Psoas muscle (tissue), 8 donors: ENCODE measurements around the gene EML4. TPM values are rescaled to one million over a fixed set of nuclear protein-coding genes. Genes with fewer than 3 reads are reported as not detected.
A peak's percentile ranks its signal among the peaks of the same experiment; 100 is the strongest.

Source experiments
- ATAC-seq, 4 donors: fragments of 200-7000 bp; cut with Tn5 transposase; one replicate each; pipeline ENCODE4 v1.9.1; 2020; ENCODE audit warnings: moderate library complexity in 3 of 4, mild to moderate bottlenecking in 2 of 4
- DNase-seq, 2 donors: peaks; one replicate each; pipeline ENCODE4 v3.0.0-alpha.2; 2020
- H3K27ac ChIP-seq: fragments of 200-600 bp; one replicate; pipeline ENCODE4 v1.8.0; 2022
- H3K27me3 ChIP-seq, 3 donors: fragments of 200-600 bp in 1 of 3; one replicate each; pipeline versions ENCODE4 v1.6.1 to v1.8.0; 2013 to 2022; ENCODE audit warnings: low read length in 2 of 3, mild to moderate bottlenecking in 2 of 3, moderate library complexity in 1 of 3; ENCODE audit not compliant: insufficient read depth in 3 of 3
- H3K36me3 ChIP-seq, 2 donors: fragments of 200-600 bp in 1 of 2; one replicate each; pipeline versions ENCODE4 v1.6.1 to v1.8.0; 2013 to 2022; ENCODE audit warnings: low read depth in 1 of 2, mild to moderate bottlenecking in 1 of 2, moderate library complexity in 1 of 2; ENCODE audit not compliant: insufficient read depth in 1 of 2
- H3K4me1 ChIP-seq: fragments of 200-600 bp; one replicate; pipeline ENCODE4 v1.8.0; 2022
- H3K4me3 ChIP-seq: fragments of 200-600 bp; one replicate; pipeline ENCODE4 v1.8.0; 2022; ENCODE audit warnings: mild to moderate bottlenecking
- H3K9me3 ChIP-seq: fragments of 200-600 bp; one replicate; pipeline ENCODE4 v1.8.0; 2022
- WGBS, 3 donors: extraction: QIAGEN DNeasy Blood & Tissue Kit; methylation state at CpG; one replicate each; pipeline versions ENCODE4 v1.1.6 to v1.1.7; 2013; 5-methylcytosine and 5-hydroxymethylcytosine counted together
- intact Hi-C, 2 donors: fragments of 100-400 bp; cut with DNase I; formaldehyde crosslinking; loops; one replicate each; pipeline versions ENCODE4 v1.11.0 to v1.14.2; 2022
- polyA plus RNA-seq, 3 donors: library from polyadenylated mRNA; stranded (reverse); fragments of 200-250 nt; gene quantifications; one replicate each; pipeline ENCODE4 v1.2.3, GENCODE V29; 2013
- total RNA-seq, 4 donors: library from RNA; stranded (reverse); fragmentation: NEBNext Ultra II Directional in 2 of 4; extraction: Animal tissue kit (Norgen Biotek cat#: 25700) in 2 of 4; gene quantifications; one replicate each; pipeline versions ENCODE4 v1.2.1 to v1.2.4, GENCODE V29; 2021 to 2023
- TF ChIP-seq, protein P1 (sequence below): fragments of 200-600 bp; IDR thresholded peaks from one replicate; pipeline ENCODE4 v1.8.0; 2022; ENCODE audit warnings: antibody characterized with exemption
- donor health status: healthy with polysubstance abuse.
- donor health status: DM: no; HTN: no; CAD: no; lungs with moderate emphysema.
- donor health status: Bipolar disorder and iron deficiency.
- donor health status: healthy.
- donor health status: DM: yes; HTN: yes; CAD: no.
- donor health status: DM: no; HTN: no; CAD: no.
- donor health status: DM: no; HTN: no; CAD: no.
- donor health status: DM: yes; HTN: yes; CAD: no.

EML4 gene
- total and polyA plus RNA-seq, 7 donors = 2.7 to 8.9 (median 5.0) TPM

DNA sequence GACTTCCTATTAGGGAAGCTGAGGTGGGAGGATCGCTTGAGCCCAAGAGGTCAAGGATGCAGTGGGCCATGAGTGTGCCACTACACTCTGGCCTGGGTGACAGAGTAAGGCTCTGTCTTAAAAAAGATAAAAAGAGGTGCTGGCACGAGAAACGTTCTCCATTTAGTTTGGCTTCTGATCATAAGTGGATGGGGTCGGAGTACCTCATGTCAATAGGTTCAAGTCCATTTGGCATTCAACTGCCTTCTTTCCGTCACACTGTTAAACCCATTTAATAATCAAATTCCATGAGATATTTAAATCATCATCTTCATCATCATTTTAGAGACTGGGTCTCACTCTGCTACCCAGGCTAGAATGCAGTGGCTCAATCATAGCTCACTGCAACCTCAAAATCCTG lies 182.7 kb downstream of the EML4 start:
- DNase-seq (no peak), ATAC-seq (no peak)
- Histone ChIP-seq H3K36me3 (peaks cover 3 to 21% of the 10 kb centered on the region in 2 donors), H3K4me1 (peaks cover 9% of the 10 kb centered on the region), H3K9me3 (no peaks in the 10 kb centered on the region), H3K4me3 (no peak overlapping the region), H3K27ac (no peak overlapping the region), H3K27me3 (no peaks in the 10 kb centered on the region)
- TF ChIP-seq, protein P1, sequence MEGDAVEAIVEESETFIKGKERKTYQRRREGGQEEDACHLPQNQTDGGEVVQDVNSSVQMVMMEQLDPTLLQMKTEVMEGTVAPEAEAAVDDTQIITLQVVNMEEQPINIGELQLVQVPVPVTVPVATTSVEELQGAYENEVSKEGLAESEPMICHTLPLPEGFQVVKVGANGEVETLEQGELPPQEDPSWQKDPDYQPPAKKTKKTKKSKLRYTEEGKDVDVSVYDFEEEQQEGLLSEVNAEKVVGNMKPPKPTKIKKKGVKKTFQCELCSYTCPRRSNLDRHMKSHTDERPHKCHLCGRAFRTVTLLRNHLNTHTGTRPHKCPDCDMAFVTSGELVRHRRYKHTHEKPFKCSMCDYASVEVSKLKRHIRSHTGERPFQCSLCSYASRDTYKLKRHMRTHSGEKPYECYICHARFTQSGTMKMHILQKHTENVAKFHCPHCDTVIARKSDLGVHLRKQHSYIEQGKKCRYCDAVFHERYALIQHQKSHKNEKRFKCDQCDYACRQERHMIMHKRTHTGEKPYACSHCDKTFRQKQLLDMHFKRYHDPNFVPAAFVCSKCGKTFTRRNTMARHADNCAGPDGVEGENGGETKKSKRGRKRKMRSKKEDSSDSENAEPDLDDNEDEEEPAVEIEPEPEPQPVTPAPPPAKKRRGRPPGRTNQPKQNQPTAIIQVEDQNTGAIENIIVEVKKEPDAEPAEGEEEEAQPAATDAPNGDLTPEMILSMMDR = no peak
- intact Hi-C loops = no loop called here
- 87 to 94% (median 93%) methylated on average over 5 of the region's 5 CpGs for WGBS, 3 donors

DNA sequence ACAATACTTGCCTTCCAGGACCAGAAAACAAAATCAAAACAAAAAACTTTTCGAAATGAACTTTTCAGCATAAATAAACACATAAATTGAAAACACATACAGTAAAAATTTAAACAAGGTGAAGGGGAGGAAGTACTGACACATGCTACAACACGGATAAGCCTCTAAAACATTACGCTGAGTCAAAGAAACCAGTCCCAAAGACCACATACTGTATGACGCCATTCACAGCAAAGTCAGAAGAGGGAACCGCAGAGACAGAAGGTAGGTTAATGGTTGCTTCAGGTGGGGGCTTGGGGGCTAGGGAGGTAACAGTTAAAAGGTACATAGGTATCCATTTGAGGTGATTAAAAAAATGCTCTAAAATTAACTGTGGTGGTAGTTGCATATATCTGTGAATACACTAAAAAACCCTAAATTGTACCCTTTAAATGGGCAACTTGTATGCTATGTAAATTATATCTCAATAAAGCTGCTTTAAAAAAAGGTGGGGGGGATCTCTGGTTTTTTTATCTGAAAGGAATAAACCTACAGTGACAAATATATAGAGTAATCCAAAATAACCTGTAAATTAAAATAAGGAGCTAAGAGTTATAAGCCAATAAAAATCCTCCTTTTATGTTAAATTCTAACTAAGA lies 184.8 kb downstream of the EML4 start:
- H3K4me3 ChIP-seq = no peak overlapping the region
- H3K9me3 ChIP-seq = no peaks in the 10 kb centered on the region
- H3K36me3 ChIP-seq = peaks cover 3 to 21% of the 10 kb centered on the region in 2 donors
- H3K27me3 ChIP-seq = no peaks in the 10 kb centered on the region
- intact Hi-C loops = no loop called here
- ATAC-seq (no peak), DNase-seq (no peak)
- H3K27ac ChIP-seq = no peak overlapping the region
- 84 to 94% (median 86%) methylated on average over 5 of the region's 5 CpGs for WGBS, 3 donors
- TF ChIP-seq, protein P1 = no peak
- peaks cover 29% of the 10 kb centered on the region for H3K4me1 ChIP-seq

DNA sequence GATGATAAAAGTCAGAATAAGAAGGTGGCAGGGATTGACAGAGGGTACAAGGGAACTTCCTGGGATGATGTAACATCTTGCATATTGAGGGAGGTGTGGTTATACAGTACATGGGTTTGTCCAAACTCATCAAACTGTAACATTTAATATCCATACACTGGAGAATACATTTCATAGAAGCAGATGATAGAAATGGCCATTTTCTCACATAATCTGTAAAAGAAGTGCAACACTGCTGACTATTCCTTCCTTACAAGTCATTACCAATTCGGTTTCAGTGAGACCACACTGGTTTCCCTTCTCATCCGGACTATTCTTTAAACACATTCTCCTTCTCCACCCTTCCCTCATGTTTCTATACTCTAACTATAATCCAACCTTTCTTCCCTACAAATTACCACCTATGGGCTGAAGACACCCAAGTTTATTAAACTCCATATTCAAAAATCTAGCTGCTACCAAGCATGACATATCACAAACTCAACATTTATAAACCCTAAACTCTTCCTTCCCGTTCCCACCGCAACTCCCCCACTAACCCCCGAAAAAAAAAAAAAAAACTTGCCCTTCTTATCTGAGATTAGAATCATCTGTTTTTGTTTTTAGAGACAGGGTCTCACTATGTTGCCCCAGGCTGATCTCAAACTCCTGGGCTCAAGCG lies 190.3 kb downstream of the EML4 start:
- Histone ChIP-seq H3K27me3 (no peaks in the 10 kb centered on the region), H3K4me1 (peaks cover 39% of the 10 kb centered on the region), H3K36me3 (no peaks in the 10 kb centered on the region), H3K9me3 (no peaks in the 10 kb centered on the region), H3K27ac (peak overlapping the region; percentile 93), H3K4me3 (peak overlapping the region; percentile 81)
- DNase-seq (no peak), ATAC-seq (no peak)
- intact Hi-C loops = no loop called here
- 33 to 48% (median 39%) methylated on average over 6 of the region's 6 CpGs for WGBS, 3 donors
- TF ChIP-seq, protein P1 = no peak

DNA sequence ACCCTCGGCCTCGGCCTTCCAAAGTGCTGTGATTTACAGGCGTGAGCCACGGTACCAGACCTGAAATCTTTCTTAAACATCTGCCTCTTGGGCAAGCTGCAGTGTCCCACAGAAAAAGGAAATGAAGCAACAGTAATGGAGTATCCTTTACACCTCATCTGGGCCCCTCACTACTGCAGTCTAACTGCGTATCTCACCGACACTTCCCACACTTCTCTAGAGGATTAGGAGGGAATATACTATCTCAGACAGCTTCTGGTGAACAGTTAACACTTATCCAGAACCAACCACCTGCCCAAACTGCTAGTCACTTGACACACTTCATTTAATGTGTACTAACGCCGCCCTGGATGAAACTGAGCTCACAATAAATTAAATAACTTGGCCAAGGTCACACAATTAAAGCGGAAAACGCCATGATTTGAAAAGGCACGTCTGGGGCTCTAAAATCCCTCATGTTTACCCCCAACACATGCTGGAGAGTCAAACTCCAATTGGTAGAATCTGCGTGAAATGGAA lies 190.9 kb downstream of the EML4 start:
- ATAC-seq = peak in 2 of 4 donors; percentile 6 to 43
- intact Hi-C loops = loop anchor here (2.0 to 10.0 kb wide), 3 partner anchors 263 to 525 kb away; no protein-coding TSS in a partner anchor

More for the DNA sequence above, 190.9 kb downstream of the EML4 start:
- Histone ChIP-seq H3K9me3 (no peaks in the 10 kb centered on the region), H3K4me3 (peak overlapping the region; percentile 81), H3K27me3 (no peaks in the 10 kb centered on the region), H3K4me1 (peaks cover 37% of the 10 kb centered on the region), H3K36me3 (no peaks in the 10 kb centered on the region), H3K27ac (peak overlapping the region; percentile 93)
- no peak for DNase-seq
- WGBS, 3 donors = 2 to 5% (median 5%) methylated on average over 12 of the region's 12 CpGs
- TF ChIP-seq, protein P1 = no peak
